Activated naive CD8-positive, alpha-beta T cell treated with anti-CD3 and anti-CD28 coated beads, Interleukin-2, amount 10 ng/mL, durations not matched to agents 7 days and 5 days (primary cell): Measurements from ENCODE around the gene BTBD10. TPM values are rescaled to one million over a fixed set of nuclear protein-coding genes. Genes with fewer than 3 reads are reported as not detected.

Source experiments
- ATAC-seq: fragments of 150-1000 bp; cut with Tn5 transposase; one replicate; pipeline ENCODE4 v1.10.0; 2021; ENCODE audit warnings: low read depth, moderate library complexity
- POLR2A ChIA-PET: fragments of 350-600 bp; sonication (Branson Sonifier 250); formaldehyde crosslinking; loops from one replicate; lab custom pipeline; 2021; ENCODE audit warnings: antibody characterized with exemption; lab: Charles Lee
- DNase-seq: peaks from one replicate; pipeline ENCODE4 v3.0.0; 2021
- H3K27ac Mint-ChIP-seq: one replicate; pipeline ENCODE4 v1.8.0; 2022; ENCODE audit warnings: mild to moderate bottlenecking, mixed read lengths
- H3K27me3 Mint-ChIP-seq: one replicate; pipeline ENCODE4 v1.8.0; 2022; ENCODE audit warnings: mild to moderate bottlenecking, moderate library complexity, mixed read lengths
- H3K36me3 Mint-ChIP-seq: one replicate; pipeline ENCODE4 v1.8.0; 2021; ENCODE audit warnings: mild to moderate bottlenecking, mixed read lengths
- H3K4me1 Mint-ChIP-seq: one replicate; pipeline ENCODE4 v1.8.0; 2021; ENCODE audit warnings: mixed read lengths
- H3K4me3 Mint-ChIP-seq: one replicate; pipeline ENCODE4 v1.8.0; 2022; ENCODE audit warnings: mild to moderate bottlenecking, moderate library complexity, mixed read lengths
- H3K9me3 Mint-ChIP-seq: one replicate; pipeline ENCODE4 v1.8.0; 2021; ENCODE audit warnings: mixed read lengths
- total RNA-seq, 2 experiments: library from RNA; stranded (reverse); gene quantifications; one replicate each; pipeline ENCODE4 v1.2.3, GENCODE V29; 2021

The BTBD10 gene
- total RNA-seq, 2 experiments from 2014 or later = 20.1 to 21.8 TPM

DNA sequence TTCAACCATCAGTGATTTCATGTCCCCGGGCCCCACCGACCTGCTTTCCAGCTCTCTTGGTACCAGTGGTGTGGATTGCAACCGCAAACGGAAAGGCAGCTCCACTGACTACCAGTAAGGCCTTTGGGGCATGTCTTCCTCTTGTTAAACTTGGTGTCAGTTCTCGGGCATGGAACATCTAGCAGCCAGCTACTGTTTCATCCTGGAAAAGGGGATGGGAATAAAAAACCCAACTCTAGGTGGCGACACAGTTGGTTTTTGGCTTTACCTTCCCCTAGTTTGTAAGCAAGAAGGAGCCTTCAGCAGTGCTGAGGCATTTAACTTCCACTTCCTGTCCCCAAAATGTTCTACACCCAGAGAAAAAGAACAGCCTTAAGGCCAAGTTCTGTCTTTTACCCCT lies 108.7 kb downstream of the BTBD10 start:
- no peak overlapping the region for H3K4me3 Mint-ChIP-seq
- peaks cover 17% of the 10 kb centered on the region for H3K36me3 Mint-ChIP-seq
- H3K27ac Mint-ChIP-seq = no peak overlapping the region
- H3K27me3 Mint-ChIP-seq = no peaks in the 10 kb centered on the region
- H3K9me3 Mint-ChIP-seq = no peaks in the 10 kb centered on the region
- no peak for ATAC-seq
- peaks cover 7% of the 10 kb centered on the region for H3K4me1 Mint-ChIP-seq
- DNase-seq = no peak
- POLR2A ChIA-PET = no interaction called here

DNA sequence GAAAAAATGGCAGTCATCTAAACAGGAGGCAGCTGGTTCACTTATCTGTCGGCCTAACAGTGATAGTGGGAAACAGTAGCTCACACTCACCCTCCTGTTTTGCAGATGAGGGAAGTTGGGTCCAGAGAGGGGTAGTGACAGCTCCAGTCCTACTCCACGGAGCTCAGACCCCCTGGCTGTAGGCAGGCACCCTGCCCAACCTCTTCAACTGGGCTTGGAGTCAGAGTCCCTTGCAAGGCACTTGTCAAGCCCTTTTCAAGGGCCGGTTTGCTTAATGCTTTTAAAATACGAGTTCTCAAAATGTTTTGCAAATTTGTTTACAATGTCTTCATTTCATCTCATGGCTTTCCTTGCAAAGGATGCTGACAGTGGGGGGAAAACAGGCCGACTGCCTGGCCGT lies 110.3 kb downstream of the BTBD10 start:
- POLR2A ChIA-PET = no interaction called here
- Mint-ChIP-seq H3K27me3 (no peaks in the 10 kb centered on the region), H3K27ac (no peak overlapping the region), H3K4me1 (peaks cover 17% of the 10 kb centered on the region), H3K9me3 (no peaks in the 10 kb centered on the region), H3K4me3 (no peak overlapping the region), H3K36me3 (peaks cover 17% of the 10 kb centered on the region)
- DNase-seq = no peak
- no peak for ATAC-seq

DNA sequence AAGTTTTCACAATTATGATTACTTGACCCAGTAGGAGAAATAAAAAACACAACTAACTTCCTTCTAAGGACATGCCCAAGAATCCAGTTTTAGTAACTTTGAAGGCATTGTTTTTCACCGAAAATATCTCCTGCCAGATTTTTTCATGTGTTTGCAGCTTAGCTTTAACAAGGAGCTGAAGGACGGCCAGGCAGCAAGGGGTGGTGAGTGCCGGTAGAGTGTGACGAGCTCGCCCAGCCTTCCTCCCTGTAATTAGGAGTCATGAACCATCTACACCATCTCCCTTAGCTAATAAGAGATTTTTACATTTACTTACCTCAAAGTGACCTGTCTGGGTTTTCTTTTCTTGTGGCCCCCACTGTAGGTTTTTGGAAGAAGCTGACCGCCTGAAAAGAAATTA lies 113.4 kb downstream of the BTBD10 start:
- Mint-ChIP-seq H3K27me3 (no peaks in the 10 kb centered on the region), H3K27ac (no peak overlapping the region), H3K36me3 (peaks cover 13% of the 10 kb centered on the region), H3K4me3 (no peak overlapping the region), H3K4me1 (peaks cover 23% of the 10 kb centered on the region), H3K9me3 (no peaks in the 10 kb centered on the region)
- no peak for DNase-seq
- no peak for ATAC-seq
- POLR2A ChIA-PET = no interaction called here

- Mint-ChIP-seq H3K27me3 (no peaks in the 10 kb centered on the region), H3K27ac (no peak overlapping the region), H3K9me3 (no peaks in the 10 kb centered on the region), H3K4me1 (peaks cover 21% of the 10 kb centered on the region), H3K4me3 (no peak overlapping the region), H3K36me3 (peaks cover 12% of the 10 kb centered on the region)
- ATAC-seq (no peak), DNase-seq (no peak)
- POLR2A ChIA-PET = no interaction called here
Measured at GRCh38 chr11:13349046-13349445, 114.0 kb downstream of the BTBD10 start.

DNA sequence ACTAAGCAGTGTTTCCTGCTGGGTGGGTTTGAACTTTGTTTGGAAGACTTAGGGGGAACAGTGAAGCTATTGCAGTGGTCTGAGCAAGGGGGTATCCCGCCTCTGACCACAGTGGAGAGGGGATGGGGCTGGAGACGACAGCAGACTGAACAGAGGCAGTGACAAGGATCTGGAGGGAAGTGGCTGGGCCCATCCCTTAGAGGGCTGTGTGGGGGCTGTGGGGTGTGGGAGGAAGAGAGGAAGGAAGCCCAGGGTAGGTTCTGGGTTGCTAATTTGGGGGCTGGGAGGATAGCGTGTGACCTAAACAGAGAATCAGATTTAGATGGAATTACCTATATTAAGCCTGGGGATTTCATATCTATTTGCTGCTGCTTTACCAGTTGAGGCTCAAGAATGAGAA lies 114.7 kb downstream of the BTBD10 start:
- Mint-ChIP-seq H3K4me3 (peak overlapping the region; percentile 37), H3K27me3 (no peaks in the 10 kb centered on the region), H3K9me3 (no peaks in the 10 kb centered on the region), H3K36me3 (peaks cover 12% of the 10 kb centered on the region), H3K27ac (peak overlapping the region; percentile 62), H3K4me1 (peaks cover 23% of the 10 kb centered on the region)
- ATAC-seq (peak; percentile 37), DNase-seq (no peak)
- POLR2A ChIA-PET = no interaction called here

- POLR2A ChIA-PET = no interaction called here
- Mint-ChIP-seq H3K4me1 (peaks cover 23% of the 10 kb centered on the region), H3K36me3 (peaks cover 12% of the 10 kb centered on the region), H3K27ac (peak overlapping the region; percentile 62), H3K27me3 (no peaks in the 10 kb centered on the region), H3K9me3 (no peaks in the 10 kb centered on the region), H3K4me3 (peak overlapping the region; percentile 37)
- no peak for DNase-seq
- no peak for ATAC-seq
Measured at GRCh38 chr11:13347901-13348300, 115.1 kb downstream of the BTBD10 start.

- peaks cover 23% of the 10 kb centered on the region for H3K4me1 Mint-ChIP-seq
- ATAC-seq = no peak
Measured at GRCh38 chr11:13346470-13346869, 116.6 kb downstream of the BTBD10 start.

DNA sequence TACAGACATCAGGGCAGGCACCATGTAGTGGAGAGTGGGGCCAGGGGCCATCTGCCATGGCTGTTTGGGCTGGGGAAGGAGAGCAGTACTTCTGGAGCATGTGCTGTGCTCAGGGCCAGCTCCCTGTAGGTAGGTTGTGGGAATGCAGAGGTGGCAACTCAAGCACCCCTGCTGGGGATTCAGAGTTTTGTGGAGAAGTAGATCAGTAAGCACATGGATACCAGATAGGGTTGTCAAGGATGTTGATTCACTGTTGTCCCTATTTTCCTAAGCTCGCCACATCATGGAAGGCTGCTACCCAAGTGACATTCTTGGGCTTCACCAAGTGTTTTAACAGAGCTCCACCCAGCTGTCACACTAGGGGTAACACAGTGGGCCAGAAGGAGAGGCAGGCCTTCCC lies 118.2 kb downstream of the BTBD10 start:
- DNase-seq = no peak
- Mint-ChIP-seq H3K27me3 (no peaks in the 10 kb centered on the region), H3K9me3 (no peaks in the 10 kb centered on the region), H3K36me3 (peaks cover 2% of the 10 kb centered on the region), H3K27ac (no peak overlapping the region), H3K4me1 (peaks cover 35% of the 10 kb centered on the region), H3K4me3 (no peak overlapping the region)
- POLR2A ChIA-PET = no interaction called here
- no peak for ATAC-seq

More at GRCh38 chr11:13346470-13346869, 116.6 kb downstream of the BTBD10 start:
- no peaks in the 10 kb centered on the region for H3K9me3 Mint-ChIP-seq
- no peak overlapping the region for H3K4me3 Mint-ChIP-seq
- H3K27ac Mint-ChIP-seq = no peak overlapping the region
- POLR2A ChIA-PET = no interaction called here
- H3K27me3 Mint-ChIP-seq = no peaks in the 10 kb centered on the region
- peaks cover 8% of the 10 kb centered on the region for H3K36me3 Mint-ChIP-seq
- DNase-seq = no peak

DNA sequence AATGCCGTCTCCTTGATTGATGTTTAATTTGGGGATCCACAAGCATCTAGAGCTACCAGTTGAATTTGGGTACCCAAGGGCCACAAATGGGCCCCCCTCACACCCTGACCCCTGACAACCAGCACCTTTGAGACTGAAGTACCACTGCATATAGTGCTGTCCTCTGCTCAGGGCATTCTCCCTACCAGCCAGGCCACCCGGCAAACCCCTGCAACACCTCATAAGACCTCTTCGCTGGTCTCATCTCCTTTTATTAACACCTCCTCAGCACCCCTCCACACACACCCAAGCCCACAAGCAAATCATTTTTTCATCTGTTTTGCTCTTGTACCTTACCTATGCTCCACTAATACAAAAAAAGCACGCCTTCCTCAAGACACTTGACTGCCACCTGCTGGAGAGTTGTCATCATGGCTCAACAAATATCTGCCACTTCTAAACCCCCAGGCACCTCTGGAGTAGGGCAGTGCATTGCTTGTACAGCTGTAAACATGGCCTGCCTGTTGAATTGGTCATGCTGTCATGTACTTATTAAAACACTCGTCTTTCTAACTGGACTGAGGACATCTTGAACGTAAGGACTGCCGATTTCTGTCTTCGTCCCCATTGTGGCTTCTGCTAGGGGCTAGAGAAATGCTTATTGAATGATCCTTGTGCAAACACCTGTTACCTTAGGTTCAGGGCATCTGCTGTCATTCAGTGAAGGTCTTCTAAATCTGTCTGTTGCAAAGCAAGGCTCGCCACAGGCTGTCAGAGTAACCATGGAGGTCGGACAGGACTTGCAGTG lies 118.9 kb downstream of the BTBD10 start:
- DNase-seq (peak; percentile 54), ATAC-seq (peak; percentile 52)
- no peaks in the 10 kb centered on the region for H3K9me3 Mint-ChIP-seq
- H3K4me3 Mint-ChIP-seq = no peak overlapping the region
- no peaks in the 10 kb centered on the region for H3K27me3 Mint-ChIP-seq
- peaks cover 41% of the 10 kb centered on the region for H3K4me1 Mint-ChIP-seq
- peak overlapping the region; percentile 7 for H3K27ac Mint-ChIP-seq
- POLR2A ChIA-PET = interaction anchor here (1.6 kb wide), 1 partner anchor 70 kb away, joined by 3 read pairs; no protein-coding TSS in a partner anchor
- no peaks in the 10 kb centered on the region for H3K36me3 Mint-ChIP-seq

GRCh38 chr11:13343067-13343466 lies 120.0 kb downstream of the BTBD10 start:
- H3K4me1 Mint-ChIP-seq = peaks cover 46% of the 10 kb centered on the region
- POLR2A ChIA-PET = interaction anchor here (1.6 kb wide), 1 partner anchor 69 kb away, joined by 3 read pairs; no protein-coding TSS in a partner anchor

GRCh38 chr11:13341026-13341425 lies 122.0 kb downstream of the BTBD10 start:
- Mint-ChIP-seq H3K27me3 (no peaks in the 10 kb centered on the region), H3K4me3 (no peak overlapping the region), H3K36me3 (no peaks in the 10 kb centered on the region), H3K4me1 (peaks cover 50% of the 10 kb centered on the region), H3K9me3 (no peaks in the 10 kb centered on the region), H3K27ac (peak overlapping the region; percentile 55)
- POLR2A ChIA-PET = no interaction called here
- ATAC-seq (no peak), DNase-seq (no peak)

More at GRCh38 chr11:13343067-13343466, 120.0 kb downstream of the BTBD10 start:
- ATAC-seq = no peak
- H3K36me3 Mint-ChIP-seq = no peaks in the 10 kb centered on the region
- no peak overlapping the region for H3K27ac Mint-ChIP-seq
- no peak overlapping the region for H3K4me3 Mint-ChIP-seq
- H3K9me3 Mint-ChIP-seq = no peaks in the 10 kb centered on the region
- H3K27me3 Mint-ChIP-seq = no peaks in the 10 kb centered on the region
- no peak for DNase-seq

DNA sequence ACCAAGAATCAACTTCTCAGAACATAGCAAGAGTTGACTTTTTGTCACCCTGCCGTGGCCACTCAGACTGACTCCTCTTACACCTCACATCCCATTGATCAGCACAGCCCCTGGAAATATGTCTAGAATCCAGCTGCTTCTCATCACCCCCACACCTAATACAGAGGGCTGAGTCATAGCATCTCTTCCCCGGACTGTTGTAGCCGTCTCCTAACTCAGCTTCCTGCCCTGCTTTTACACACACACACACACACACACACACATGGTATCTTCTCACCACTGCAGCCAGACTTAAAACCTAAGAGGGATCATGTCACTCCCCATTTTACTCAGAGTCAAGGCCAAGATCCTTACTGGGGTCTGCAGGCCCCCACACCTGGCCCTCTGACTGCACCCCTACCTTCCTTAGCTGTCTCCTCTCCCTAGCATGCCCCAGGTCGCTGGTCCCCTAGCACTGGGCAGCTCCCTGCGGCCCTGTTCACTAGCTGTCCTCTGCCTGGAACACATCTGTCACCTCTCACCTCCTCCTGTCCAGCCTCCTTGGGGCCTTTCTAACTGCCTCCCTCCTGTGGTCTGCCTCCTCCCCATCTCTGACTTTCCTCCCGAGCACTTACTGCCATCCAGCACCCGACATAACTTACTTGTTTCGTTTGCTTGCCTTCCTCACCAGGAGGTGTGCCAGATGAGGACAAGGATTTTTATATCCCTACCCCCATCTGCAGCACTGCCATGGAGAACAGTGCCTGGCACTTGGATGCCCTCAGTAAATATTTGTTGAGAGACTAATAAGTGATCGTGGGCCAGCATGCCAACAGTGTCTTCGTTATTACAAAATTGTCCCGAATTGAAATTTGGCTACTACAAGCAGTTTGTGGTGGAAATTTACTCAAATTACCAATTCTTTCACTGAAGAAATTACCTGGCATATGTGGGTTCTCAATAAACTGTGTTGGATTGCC lies 123.5 kb downstream of the BTBD10 start:
- H3K36me3 Mint-ChIP-seq = no peaks in the 10 kb centered on the region
- peak; percentile 66 for ATAC-seq
- H3K27me3 Mint-ChIP-seq = no peaks in the 10 kb centered on the region
- no peaks in the 10 kb centered on the region for H3K9me3 Mint-ChIP-seq
- DNase-seq = no peak
- H3K27ac Mint-ChIP-seq = peak overlapping the region; percentile 78
- peaks cover 51% of the 10 kb centered on the region for H3K4me1 Mint-ChIP-seq
- POLR2A ChIA-PET = interaction anchor here (0.7 to 2.7 kb wide), 7 partner anchors 21 to 328 kb away, joined by 3 to 11 read pairs (median 6); partner anchors contain the start of gene BTBD10
- peak overlapping the region; percentile 78 for H3K4me3 Mint-ChIP-seq

GRCh38 chr11:13338427-13339069 lies 124.5 kb downstream of the BTBD10 start:
- Mint-ChIP-seq H3K4me1 (peaks cover 57% of the 10 kb centered on the region), H3K27ac (peak overlapping the region; percentile 78), H3K4me3 (peak overlapping the region; percentile 78), H3K27me3 (no peaks in the 10 kb centered on the region), H3K9me3 (no peaks in the 10 kb centered on the region), H3K36me3 (no peaks in the 10 kb centered on the region)
- POLR2A ChIA-PET = interaction anchor here (0.5 to 2.7 kb wide), 8 partner anchors 20 to 329 kb away, joined by 3 to 11 read pairs (median 4); partner anchors contain the start of gene BTBD10
- DNase-seq (peak; percentile 45), ATAC-seq (peak; percentile 57)
